Vagina (tissue), 2 donors: ENCODE measurements around the gene ACVRL1.

Experiments used
- POLR2A ChIP-seq, 2 donors: fragments of 450-650 bp; IDR thresholded peaks; one replicate each; pipeline ENCODE4 v1.6.1; 2017; ENCODE audit warnings: antibody characterized with exemption in 2 of 2, mild to moderate bottlenecking in 2 of 2, moderate library complexity in 2 of 2
- TF ChIP-seq, protein P1 (sequence below), 3 experiments: fragments of 450-650 bp in 2 of 3; fragments of 200-600 bp in 1 of 3; sonication (generic) in 1 of 3; IDR thresholded peaks; one replicate each; pipeline ENCODE4 v1.5.1; 2017 to 2019; ENCODE audit warnings: antibody characterized with exemption in 3 of 3, mild to moderate bottlenecking in 2 of 3, moderate library complexity in 2 of 3

DNA sequence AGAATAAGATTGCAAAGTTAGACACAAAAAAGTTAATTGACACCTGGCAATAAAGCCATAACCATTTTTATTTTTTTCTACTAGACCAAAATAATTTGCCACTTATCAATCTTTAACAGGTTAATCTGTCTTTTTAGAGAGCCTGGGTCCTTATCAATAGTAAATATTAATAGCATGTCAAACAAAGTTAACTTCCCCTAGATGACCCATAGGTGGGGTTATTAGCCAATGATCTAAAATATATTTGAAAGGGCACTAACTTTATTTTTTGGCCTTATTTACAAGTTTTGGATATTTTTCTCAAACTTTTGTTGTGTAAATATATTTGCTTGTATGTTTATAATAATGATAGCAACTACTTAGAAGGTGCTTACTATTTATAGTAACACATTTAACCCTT is 15.5 kb upstream of the ACVRL1 start:
- no peak for TF ChIP-seq POLR2A (IDR thresholded peaks at IDR 0.05)
- TF ChIP-seq, protein P1, sequence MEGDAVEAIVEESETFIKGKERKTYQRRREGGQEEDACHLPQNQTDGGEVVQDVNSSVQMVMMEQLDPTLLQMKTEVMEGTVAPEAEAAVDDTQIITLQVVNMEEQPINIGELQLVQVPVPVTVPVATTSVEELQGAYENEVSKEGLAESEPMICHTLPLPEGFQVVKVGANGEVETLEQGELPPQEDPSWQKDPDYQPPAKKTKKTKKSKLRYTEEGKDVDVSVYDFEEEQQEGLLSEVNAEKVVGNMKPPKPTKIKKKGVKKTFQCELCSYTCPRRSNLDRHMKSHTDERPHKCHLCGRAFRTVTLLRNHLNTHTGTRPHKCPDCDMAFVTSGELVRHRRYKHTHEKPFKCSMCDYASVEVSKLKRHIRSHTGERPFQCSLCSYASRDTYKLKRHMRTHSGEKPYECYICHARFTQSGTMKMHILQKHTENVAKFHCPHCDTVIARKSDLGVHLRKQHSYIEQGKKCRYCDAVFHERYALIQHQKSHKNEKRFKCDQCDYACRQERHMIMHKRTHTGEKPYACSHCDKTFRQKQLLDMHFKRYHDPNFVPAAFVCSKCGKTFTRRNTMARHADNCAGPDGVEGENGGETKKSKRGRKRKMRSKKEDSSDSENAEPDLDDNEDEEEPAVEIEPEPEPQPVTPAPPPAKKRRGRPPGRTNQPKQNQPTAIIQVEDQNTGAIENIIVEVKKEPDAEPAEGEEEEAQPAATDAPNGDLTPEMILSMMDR (IDR thresholded peaks at IDR 0.05), result no peak
